GM21423 (cell line): Measurements from ENCODE around the gene YAF2.
A peak's percentile ranks its signal among the peaks of the same experiment; 100 is the strongest.

ENCODE experiments used
- ATAC-seq: cut with Tn5 transposase; IDR thresholded peaks from one replicate; pipeline ENCODE4 v1.9.1; 2021; ENCODE audit warnings: mild to moderate bottlenecking, moderate library complexity; ENCODE audit not compliant: unreplicated experiment

Gene YAF2

DNA sequence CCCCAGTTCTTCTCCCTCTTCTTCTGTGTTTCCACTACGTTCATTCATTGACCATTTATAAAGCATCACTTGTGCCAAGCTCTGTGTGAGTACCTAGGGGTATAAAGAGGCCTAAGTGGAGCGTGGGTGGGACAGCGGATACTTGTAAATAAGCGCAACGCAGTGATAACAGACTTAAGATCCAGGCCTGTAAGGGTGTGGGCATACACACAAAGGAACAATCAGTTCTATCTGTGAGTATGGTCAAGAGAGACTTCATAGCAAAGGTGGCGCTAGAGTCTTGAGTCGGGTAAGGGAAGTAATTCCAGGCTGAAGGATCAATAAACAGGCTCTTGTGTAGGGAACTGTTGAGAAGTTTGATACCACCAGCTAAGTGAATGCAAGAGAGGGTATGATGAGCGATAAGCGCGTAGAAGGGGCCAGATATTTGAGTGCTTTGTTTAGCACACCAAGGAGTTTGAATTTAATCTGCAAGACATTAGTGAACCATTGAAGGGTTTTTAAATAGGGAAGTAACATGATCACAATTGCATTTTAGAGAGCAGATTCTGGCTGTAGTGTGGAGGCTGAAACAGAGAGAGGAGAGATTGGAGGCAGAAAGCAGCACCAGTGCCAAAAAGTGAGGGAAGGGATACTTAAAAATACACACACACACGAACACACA lies 92.4 kb downstream of the YAF2 start:
- no peak for ATAC-seq

DNA sequence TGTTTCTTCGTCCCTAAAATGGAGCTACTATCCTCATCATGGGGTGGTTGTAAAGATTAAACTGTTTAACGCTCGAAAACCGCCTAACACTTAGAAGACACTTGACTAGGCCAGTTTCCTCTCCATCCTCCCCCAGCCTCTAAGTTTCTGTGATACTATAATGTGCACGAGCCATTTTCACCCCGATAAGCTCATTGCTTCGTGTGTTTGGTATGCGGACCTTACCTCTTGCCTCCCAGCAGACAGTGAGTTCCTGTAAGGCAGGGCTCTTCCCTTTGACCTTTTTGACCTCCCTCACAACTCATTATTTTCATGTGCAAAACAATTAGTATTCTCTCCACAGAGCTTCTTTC lies 92.9 kb downstream of the YAF2 start:
- ATAC-seq = no peak

DNA sequence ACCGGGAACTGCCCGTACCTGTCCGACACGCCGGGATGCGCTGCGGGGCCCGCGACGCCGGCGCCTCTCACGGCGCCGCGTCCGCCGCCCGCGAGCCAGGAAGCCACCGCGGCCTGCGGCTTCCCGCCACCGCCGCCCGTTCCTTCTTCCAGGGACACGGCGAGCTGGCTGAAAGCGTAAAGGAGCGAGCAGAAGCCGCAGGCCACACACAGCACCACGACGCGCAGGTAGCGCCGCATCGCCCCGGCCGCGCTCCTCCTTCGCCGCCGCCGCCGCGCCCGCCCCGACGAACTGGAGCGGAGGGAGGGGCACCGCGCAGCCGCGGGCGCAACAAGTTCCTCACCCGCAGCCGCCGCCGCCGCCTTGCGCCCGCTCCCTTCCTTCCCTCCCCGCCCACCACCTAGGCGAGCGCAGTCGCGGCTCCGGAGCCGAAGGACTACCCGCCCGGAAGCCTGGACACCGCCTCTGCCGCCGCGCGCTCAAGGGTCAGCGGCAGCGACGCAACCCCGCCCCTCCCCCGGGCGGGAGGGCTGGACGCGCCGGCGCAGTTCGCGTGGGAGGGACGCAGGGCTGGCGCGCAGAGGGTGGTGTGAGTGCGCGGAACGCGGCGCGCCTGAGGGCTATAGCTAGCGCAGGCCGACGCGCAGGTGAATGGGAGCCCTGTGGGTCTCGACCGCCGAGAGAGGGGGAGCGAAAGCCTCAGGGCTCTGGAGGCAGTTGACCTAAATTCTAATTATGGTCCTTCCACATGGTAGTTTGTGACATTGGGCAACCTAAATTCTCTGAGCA lies 93.4 kb downstream of the YAF2 start, which contains the start of gene GXYLT1:
Gene GXYLT1, minus strand, starts transcription at position 467 of the 789 bp plus-strand sequence. Its CDS starts 228 bp downstream, at position 239.
- peak; percentile 94 for ATAC-seq

DNA sequence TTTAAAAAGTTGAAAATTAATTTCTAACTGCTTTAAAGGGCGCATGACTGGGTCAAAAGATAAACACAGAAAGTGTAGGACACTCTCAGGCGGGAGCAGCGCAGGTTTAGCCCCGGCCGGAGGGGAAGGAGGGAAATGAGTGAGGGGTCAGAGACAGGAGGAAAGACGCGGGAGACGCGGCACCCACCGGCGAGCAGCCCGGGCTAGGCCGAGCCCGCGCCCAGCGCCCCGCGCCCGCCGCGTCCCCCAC lies 94.0 kb downstream of the YAF2 start:
- ATAC-seq = peak; percentile 16

DNA sequence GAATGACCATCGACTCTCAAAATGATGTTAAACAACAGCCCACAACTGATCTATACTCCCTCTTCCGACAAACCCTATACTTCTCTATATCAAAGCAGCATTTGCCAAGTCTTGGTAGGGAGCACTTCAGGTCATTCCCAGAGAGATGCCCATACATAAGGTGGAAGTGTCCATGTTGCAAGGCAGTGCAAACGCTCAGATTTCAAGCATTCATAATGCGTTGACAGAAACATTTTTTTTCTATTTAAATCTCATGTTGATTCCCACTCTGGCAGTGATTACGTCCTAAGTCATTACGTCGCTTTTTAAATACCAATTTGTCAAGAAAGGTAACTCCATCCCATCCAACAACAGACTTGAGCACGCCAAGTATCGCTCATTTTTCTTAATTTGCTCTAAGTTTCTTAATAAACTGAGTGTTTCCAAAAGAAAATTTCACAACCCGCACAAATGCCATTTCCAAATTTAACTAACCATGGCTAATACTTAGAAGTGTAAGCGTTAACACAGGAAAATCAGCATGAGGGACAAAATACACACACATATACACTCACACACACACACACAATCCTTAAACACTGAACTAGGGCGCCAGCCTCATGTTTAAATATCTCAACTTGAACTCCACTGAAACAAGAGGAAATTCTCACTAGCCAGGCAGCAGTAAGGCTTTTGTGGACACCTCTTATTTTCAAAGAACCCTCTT lies 94.4 kb downstream of the YAF2 start:
- no peak for ATAC-seq

DNA sequence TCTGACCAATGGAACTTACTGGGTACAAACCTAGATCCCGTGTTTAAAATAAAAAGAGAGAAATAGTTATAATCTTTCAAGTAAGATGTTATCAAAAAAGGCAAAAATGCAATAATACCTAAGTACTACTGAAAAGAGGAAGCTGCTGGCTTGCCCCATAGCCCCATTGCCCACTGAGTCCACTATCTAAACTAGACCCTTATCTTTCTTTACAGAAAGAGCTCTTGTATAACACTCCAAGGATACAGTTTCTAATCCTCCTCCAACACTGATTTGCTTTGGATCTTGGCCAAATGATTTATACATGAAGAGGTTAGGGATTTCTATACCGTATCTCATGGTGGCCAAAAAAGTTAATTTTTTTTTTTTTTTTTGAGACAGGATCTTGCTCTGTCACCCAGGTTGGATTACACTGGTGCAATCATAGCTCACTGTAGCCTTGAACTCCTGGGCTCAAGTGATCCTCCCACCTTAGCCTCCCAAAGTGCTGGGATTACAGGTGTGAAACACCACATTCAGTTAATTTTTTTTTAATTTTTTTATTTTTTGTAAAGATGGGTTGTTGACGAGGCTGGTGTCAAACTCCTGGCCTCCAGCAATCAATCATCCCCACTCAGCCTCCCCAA lies 96.0 kb downstream of the YAF2 start:
- no peak for ATAC-seq

DNA sequence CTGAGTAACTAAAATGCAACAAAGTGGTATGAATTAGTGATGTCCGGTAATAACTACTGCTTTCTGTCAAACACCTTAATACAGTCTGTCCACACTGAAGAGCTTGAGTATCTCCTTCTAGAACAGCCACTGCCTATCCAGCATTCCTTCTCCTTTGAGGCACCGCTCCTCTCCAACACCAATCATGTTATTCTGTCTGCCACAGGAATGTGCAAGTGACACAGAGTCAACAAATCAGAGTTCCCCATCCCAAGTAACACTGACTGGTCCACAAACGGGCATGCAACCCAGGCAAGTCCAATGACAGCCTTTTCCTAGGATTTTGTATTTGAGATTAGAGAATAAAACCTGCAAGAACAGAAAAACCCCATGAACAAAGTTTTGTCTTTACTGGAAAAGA lies 97.1 kb downstream of the YAF2 start:
- ATAC-seq = no peak

DNA sequence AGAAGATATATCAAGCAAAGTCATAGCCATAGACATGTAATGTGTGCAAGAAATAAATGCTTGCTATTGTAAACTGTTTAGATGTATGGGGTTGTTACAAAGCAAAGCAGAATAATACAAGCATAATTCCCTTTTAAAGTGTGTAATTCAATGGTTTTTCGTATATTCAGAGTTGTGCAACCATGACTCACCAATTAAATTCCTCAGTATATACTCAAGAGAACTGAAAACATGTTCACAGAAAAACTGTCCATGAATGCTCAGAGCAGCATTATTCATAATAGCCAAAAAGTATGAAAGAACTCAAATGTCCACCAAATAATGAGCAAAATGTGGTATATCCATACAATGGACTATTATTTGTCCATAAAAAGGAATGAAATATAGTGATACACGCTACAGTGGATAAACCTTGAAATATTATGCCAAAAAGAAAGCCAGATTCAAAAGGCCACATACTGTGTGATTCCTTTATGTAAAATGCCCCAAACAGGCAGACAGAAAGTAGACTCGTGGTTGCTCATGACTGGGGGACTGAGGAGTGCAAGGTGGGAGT lies 102.7 kb downstream of the YAF2 start:
- no peak for ATAC-seq

DNA sequence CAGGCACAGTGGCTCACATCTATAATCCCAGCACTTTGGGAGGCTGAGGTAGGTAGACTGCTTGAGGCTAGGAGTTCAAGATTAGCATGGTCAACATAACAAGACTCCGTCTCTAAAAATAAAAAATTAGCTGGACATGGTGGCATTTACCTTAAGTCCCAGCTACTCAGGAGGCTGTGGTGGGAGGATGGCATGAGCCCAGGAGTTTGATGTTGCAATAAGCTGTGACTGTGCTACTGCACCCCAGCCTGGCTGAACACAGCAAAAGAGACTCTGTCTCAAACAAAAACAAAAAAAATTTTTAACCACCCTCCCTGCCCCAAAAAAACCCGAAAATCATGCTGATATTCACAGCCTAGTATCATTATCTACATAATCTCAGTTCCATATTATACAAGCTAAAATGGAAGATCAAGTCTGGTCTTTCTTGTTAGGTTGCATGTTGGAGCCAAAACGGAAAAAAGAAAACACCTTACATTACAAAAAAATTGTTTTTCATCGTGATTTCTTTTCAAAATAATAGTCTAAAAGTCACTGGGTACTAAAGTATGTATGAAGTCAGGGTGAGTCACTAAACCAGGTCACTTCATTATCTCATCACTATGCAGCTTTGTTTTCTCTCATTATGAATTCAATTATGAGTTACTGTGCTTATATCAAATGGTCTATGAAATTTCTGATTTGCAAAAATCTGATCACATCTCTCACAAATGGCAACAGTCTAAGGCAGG lies 107.2 kb downstream of the YAF2 start:
- no peak for ATAC-seq

DNA sequence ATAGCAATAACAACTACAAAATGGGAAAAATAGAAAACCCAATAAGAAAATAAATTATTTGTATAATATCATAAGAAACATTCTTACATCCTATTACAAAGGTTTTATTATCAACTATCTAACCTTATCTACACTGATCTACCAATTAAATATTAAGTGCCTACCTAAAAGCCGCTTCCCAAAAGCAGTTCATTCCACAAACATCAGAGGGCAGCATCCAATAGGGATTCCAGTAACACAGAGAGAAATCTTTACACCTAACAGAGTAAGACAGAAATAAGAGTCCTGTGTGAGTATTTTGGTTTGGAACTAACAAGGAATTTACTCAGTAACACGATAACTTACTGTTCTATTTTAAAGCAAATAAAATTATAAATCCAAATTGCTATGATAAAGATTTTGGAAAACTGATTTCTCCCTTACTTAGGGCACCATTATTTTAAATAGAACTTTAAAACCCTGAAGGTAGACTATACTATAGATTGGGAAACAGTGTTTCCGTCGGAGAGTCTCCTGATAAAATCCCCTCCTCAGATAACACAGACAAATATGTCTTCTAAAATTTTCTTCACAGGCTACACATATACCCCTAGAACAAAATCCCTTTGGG lies 108.3 kb downstream of the YAF2 start:
- ATAC-seq = no peak

DNA sequence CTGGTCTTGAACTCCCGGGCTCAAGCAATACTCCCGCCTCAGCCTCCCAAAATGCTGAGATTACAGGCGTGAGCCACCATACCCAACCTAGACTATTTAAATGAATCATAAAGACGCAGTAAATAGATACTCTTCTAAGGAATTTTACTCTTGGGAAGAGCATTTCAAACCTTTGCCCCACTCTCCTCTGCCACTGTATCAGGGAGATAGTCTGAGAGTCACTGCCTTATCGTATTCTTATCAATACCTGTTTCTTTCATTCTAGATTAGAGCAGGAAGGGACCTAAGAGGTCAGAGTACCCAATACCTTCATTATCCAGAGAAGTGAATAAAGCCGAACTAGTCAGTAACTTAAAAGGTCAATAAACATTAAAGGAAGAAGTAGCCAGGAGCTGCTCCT lies 109.2 kb downstream of the YAF2 start:
- no peak for ATAC-seq

DNA sequence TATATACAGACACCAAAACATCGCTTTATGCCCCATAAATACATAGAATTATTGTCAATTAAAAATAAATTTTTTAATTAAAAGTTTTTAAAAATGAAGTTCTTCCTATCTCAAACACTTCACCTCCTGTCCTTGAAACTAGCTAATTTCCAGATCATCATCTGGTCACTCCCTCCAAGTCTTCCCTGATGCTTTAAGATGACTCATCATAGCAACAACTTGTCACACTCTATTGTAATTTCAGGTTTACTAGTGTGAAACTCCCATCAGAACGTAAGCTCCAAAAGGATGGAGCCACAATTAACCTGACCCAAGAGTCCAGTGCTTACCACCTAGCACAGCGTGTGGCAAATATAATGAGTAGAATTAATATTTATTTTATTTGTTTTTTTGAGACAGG lies 109.7 kb downstream of the YAF2 start:
- ATAC-seq = no peak

DNA sequence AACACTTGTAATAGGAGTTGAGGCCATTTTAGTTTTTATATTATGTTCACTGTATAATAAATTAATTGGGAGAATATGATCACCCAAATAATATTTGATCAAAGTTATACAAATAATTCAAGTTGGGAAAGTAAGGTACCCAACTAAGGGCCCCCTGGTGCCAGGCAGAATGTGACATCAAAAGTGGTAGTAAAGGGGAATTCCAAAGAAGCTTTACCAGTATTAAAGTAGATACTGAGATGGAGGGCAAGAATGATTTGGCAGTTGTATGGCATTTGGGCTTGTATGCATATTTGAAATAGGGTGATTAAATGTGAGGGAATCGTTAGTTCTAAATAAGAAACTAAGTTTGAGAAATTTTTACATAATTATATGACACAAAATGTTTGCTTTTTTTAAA lies 111.1 kb downstream of the YAF2 start:
- no peak for ATAC-seq

DNA sequence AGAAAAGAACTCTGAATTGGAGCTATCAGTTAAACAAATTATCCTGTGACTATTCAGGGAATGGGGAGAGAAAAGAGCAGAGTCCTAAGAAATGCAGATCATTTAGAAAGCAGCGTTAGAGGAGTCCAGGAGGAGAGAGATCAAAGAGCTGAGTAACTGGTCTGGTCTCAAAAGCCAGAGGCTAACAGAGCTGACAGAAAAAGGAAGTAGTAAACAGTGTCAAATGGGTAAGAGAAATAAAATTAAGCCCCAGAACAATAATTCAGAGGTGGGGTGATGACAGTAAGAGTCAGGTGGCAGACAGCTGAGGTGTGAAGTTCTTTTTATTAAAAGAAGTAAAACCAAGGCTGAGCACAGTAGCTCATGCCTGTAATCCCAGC lies 112.7 kb downstream of the YAF2 start:
- no peak for ATAC-seq

DNA sequence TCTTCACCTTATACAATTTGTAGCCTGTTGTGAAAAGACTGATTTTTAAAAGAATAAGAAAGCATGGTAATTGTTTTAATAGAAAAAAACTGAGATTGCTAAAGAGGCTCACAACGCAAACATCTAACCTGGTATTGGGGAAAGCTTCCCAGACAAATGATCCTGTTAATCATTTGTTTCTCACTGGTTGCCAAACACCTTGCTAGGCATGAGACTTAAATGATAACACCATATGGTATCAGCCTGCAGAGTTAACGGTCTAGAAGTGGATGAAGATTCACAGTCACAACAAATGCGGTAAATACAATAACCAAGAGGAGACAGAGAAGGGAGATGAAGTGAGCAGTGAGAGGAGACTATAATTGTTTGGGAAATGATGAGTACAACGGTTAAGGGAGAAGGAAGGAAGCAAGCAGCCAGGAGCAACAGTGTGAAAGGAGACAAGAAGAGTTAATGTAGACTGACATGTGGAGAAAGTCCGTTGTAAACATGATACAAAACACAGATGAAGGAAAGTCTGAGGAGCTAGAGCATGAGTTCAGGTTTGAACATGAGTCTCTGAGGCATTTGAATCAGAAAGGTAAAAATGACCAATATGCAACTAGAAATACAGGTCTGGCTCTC lies 113.2 kb downstream of the YAF2 start:
- no peak for ATAC-seq

DNA sequence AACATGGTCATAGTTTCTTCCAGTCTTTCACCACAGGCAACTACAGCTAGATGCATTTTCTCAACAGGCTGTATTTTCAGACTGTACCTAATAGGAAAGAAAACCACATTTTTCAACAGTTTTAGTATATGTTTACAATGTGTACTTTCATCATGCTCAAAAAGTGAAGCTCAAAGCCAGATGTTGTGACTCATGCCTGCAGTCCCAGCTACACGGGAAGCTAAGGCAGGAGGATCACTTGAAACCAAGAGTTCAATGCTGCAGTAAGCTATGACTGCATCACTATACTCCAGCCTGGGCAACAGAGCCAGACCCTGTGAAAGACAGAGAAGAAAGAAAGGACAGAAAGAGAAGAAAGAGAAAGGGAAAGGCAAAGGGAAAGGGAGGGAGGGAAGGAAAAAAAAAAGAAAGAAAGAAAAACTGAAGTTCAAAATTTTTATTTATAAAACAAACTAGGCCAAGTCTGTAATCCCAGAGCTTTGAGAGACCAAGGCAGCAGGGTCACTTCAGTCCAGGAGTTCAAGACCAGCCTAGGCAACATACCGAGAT lies 118.9 kb downstream of the YAF2 start:
- no peak for ATAC-seq

DNA sequence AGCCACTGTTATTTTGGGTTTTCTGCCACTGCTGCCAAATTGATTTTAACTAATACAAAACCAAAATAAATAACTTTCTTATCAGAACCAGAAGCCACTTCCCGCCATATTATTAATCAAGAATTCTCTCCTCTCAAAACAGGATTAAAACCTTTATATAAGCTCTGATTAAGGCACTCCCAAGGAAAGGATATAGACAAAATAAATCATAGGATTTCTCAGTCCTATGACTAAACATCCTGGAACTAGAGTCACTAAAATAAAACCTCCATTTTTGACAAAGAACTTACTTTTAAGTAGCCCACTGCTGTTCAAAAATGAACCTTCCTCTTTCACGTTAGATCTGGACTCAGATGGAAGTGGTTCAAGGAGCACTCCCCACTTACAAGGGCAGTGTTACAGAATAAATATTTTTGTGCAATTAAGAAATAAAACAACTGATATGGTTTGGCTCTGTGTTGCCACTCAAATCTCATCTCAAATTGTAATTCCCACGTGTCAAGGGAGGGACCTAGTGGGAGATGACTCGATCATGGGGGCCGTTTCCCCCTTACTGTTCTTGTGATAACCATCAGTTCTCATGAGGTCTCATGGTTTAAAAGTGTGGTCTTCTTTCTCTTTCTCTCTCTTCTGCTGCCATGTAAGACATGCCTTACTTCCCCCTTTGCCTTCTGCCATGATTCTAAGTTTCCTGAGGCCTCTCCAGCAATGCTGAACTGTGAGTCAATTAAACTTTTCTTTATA lies 119.7 kb downstream of the YAF2 start:
- ATAC-seq = no peak

DNA sequence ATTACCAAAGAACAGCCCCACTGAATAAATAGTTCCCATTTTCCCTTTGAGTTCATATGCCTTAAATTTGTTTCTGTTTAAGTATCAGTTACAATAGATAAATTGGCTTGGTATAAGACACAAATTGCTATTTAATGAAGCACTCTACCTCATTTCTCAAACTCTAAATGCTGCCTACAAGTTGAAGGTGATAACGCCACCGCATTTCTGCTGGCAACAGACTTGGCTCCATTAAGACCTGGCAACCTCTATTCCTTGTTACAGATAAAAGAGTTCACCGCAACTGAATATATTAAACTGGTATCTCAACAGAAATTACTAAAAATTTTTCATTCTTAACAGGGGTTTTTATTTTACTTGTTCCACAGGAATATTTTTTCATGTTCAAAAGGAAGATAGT lies 129.0 kb downstream of the YAF2 start:
- ATAC-seq = no peak
